HTR-8/SVneo (cell line): ENCODE results near the gene PMM2.
"Not testable (repeated sequence)": the region's sequence is repeated elsewhere in the genome, so short reads cannot be mapped to it uniquely, and the experiment has no call there.

Source experiments
- DNase-seq: peaks from one replicate; pipeline ENCODE4 v3.0.0; 2011; ENCODE audit warnings: low spot score, mixed read lengths; ENCODE audit not compliant: insufficient read length
- FAIRE-seq: peaks from 2 replicates; lab custom pipeline; 2011; peaks lifted over from hg19 to GRCh38; lab: Jason Lieb, UNC

Gene PMM2

GRCh38 chr16:8777217-8777616 lies 20.4 kb upstream of the PMM2 start:
- FAIRE-seq (no peak), DNase-seq (no peak)

- DNase-seq (no peak), FAIRE-seq (no peak)
Observed at GRCh38 chr16:8781797-8782196, 15.8 kb upstream of the PMM2 start.

DNA sequence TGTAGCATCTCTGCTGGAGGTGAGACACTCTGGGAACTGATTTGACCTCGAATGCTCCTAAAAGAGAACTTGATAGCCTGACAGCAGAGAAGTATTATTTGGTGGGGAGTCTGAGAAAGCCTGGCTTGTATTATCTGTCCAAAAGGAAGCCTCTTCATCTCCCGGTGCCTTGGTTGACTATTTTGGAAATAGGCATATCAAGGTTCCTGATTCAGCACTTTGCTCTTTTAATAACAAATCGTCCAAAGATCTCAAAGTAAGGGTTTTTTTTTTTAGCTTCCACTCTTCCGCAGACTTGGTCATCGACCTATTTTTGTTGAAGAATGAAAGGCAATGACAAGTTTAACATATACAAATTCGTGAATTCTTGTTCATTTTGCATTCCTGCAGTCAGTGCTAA lies 15.0 kb upstream of the PMM2 start:
- FAIRE-seq, result no peak
- no peak for DNase-seq

GRCh38 chr16:8785408-8785807 lies 12.2 kb upstream of the PMM2 start:
- FAIRE-seq (no peak), DNase-seq (no peak)

DNA sequence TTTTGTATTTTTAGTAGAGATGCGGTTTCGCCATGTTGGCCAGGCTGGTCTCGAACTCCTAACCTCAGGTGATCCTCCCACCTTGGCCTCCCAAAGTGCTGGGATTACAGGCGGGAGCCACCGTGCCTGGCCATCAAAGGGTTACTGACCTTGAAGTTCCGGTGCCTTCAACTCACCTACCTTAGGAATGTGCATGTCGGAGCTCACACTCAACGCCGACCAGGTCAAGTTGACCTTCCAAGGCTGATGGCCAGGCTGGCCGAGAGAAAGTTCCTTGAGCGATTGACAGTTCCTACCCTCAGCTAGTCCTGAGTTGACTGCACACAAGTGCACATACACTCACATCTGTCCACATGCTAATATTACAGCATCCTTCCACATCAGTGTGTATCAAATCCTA lies 11.3 kb upstream of the PMM2 start:
- not testable (repeated sequence) for FAIRE-seq, DNase-seq

- FAIRE-seq, result no peak
Observed at GRCh38 chr16:8788578-8789172, 9.0 kb upstream of the PMM2 start.

GRCh38 chr16:8795091-8795490 lies 2.5 kb upstream of the PMM2 start:
- no peak for FAIRE-seq
- DNase-seq, result no peak

More at GRCh38 chr16:8788578-8789172, 9.0 kb upstream of the PMM2 start:
- no peak for DNase-seq

DNA sequence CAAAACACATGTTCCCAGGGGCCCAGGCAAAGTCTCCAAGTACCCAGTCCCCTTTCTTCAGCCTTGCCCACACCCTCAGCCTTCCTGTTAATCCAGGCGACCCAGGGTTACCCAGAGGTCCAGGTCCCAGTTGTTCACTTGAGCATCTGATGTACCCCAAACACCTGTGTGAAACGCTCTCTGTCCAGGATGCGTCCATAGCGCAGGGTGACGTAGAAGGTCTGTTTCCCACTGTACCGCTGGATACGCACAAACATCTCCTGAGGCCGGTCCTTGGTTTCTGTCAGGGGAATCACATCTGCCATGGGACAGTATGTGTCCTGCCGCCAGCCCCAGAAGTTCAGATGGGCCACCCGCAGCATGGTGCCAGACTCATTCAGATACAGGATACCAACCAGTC lies 1.8 kb upstream of the PMM2 start:
- FAIRE-seq, result no peak
- DNase-seq, result no peak

DNA sequence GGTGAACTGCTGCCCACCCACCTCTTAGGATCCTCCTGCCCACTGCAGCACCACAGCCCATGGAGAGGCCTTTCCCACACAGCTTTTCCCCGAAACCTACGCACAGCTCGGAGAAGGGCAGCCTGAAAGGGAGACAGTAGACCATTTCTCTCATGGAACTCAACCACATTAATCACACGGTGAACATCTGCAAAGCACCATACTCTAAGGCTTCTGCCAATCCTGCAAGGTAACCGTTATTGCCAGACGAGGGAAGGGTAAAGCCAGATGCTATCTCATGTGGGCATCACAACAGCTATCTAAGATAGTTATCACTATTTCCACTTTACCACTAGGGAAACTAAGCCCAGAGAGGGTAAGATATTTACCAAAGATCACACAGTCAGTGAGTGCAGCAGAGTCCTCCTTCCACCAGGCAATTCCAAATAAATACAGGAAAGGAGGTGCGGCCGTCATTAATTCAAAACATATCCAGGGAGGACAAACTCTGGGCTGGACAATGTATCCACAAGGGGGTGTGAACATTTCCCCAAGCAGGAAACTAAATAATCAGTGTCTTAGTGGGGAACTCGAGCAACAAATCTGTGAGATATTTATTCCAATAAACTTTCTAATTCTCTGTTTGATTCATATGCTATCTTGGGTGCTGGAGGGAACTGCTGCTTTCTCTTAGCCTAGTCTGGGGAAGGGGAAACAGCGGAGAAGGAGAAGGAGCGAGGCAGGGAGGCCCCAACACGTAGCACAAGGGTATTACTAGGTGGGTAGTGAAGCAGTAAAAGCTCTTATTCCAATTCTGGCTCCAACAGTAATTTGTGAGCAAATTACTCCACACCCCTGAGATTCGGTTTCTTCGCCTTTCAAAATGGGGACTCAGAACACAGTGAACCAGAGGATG lies 923 bp upstream of the PMM2 start:
- no peak for DNase-seq
- no peak for FAIRE-seq

DNA sequence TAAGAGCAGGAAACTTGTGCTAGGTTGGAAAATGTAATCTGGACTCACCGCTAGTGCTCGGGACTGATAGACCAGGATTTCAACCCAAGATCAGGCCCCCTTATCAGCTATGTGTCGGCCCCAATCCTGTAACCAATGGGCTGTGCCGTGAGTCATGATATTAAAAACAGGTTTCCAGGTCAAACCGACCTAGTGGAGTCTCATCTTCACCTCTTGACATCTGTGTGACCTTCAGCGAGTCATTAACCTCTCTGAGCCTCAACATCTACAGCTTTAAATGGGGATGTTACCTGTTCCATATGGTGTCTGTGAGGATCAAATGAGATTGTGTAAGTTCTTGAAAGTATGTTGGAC lies 512 bp downstream of the PMM2 start:
- no peak for FAIRE-seq
- DNase-seq, result no peak

DNA sequence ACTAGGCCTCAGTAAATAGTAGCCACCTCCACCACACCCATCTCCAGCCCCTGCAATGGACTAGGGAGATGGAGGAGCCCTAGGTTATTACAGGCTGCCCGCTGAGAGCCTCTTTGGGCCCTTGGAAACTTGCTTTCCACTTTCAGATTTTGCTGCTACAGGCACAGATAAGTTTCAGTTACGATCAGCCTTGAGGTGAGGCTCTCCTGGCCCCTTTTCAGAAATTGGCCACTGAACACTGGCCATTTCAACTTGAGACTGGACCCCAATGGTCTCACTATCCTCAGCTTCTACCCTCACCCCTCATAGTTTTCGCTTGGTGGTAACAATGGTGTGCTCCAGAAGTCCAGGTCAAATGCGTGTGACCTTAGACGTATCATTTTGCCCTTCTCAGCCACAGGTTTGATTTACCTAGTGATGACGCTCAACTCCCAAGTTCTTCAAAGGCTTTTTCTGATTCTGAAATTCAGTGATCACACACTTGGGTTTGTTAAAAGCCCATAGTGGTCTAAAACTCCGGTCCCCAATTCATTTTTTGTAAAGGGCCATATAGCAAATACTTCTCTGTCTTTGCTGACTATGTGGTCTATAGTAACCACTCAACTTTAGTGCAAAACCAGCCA lies 1.0 kb downstream of the PMM2 start:
- no peak for FAIRE-seq
- DNase-seq, result no peak

DNA sequence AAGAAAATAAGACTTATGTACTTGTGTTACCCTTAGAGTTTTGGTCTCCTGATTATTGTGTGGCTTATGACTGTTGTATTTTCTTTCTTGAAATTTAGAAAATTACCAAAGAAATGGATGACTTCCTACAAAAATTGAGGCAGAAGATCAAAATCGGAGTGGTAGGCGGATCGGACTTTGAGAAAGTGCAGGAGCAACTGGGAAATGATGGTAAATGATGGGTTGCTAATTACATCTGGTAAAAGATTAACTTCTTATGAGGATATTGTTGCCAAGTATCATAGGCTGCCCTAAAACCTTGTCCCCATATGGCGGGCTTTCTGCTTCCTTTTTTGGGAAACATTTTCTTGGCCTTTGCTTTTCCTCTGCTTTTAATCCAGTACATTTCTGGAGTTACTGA lies 4.1 kb downstream of the PMM2 start:
- FAIRE-seq (no peak), DNase-seq (no peak)

DNA sequence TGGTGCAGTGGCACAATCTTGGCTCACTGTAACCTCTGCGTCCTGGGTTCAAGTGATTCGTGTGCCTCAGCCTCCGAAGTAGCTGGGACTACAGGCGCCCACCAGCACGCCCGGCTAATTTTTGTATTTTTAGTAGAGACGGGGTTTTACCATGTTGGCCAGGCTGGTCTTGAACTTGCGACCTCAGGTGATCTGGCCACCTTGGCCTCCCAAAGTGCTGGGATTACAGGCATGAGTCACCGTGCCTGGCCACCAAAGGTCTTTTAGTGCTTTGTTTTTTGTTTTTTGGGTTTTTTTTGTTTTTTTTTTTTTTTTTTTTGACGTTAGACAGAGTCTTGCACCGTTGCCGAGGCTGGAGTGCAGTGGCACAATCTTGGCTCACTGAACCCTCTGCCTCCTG lies 6.1 kb downstream of the PMM2 start:
- FAIRE-seq, DNase-seq: not testable (repeated sequence)

GRCh38 chr16:8804313-8804712 lies 6.7 kb downstream of the PMM2 start:
- FAIRE-seq, result no peak
- no peak for DNase-seq

GRCh38 chr16:8806272-8806983 lies 8.8 kb downstream of the PMM2 start:
- no peak for DNase-seq
- no peak for FAIRE-seq

GRCh38 chr16:8807189-8807588 lies 9.6 kb downstream of the PMM2 start:
- DNase-seq (no peak), FAIRE-seq (no peak)

DNA sequence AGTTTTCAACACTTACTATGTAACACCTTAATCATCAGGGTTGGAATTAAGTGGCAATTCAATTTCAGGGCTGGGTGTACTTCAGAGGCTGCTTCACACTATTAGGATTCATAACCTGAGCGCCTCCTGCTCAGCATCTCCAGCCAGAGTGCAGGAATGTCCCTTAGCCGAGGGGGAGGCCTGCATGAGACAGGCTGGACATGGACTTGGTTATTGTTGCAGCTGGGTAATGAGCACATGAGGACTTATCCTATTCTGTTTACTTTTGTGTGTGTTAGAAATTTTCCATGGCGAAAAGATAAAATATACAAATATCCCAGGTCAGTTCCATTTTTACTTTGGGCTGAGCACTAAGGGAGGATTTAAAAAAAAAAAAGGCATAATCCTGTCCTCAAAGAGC lies 10.4 kb downstream of the PMM2 start:
- FAIRE-seq (no peak), DNase-seq (no peak)

DNA sequence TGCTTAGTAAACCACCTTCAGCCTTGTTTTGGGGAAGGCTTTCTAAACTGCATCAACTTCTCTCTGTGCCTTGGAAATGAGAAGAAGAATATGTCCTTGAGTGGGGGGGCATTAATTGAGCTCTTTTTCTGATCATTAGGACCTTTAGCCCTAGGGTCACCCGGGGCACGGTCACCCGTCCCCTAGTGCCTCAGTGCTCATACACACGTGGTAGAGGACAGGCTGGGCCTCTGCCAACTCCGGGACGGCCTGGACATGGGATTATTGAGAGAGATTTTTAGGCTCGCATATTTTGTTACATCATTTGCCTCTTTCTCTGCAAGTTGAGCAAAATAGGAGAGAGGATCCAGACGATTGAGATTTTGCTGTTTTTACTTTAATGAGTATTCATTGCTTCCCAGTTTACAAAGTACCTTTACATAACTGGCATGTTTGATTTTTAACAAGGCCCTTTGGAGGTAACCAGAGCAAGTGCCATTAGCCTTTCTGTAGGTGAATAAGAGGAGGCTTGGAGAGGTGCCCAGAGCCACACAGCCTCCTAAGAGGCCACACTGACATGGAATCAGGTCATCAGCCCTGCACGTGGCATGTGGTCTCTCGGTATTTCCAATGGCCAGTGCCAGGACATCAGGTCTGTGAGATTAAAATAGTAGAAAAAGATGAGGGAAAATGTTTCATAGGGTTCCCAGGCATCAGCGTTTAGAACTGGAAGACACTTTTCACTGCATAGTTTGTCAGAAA lies 11.1 kb downstream of the PMM2 start:
- FAIRE-seq, result no peak
- DNase-seq, result no peak

DNA sequence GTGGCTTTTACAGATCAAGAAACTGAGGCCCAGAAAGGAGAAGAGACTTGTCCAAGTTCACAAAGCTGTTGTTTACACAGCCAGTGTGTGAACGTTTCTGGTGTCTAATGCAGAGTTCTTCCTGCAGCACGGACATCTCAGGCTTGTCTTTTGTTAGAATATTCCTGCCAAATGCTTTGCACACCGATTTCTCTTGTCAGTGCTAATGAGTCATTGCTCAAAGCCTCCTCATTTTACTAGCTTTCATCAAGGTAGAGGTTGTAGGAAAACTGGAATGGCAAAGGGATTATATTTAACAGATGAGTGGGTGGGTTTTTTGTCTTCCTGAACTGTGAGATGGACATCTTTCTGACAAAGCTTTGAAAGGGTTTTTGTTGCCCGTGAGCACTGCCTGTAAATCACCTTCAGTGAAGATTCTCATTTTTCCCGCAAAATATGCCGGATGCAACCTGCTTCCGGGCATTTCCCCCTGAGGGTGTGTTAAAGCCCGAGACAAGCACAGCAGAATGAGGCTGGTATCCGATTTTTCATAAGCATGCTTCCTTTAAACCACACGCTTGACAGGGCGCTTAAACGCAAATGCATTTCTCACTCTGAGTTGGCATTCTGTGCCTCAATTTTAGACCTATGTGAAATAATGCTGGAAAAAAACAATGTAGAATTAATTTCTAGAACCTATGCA lies 14.7 kb downstream of the PMM2 start:
- FAIRE-seq, result no peak
- DNase-seq, result no peak
